GM19438 (cell line): ENCODE measurements around the gene GIMAP2.

ENCODE experiments used
- ATAC-seq: cut with Tn5 transposase; IDR thresholded peaks from one replicate; pipeline ENCODE4 v1.9.1; 2021; ENCODE audit warnings: low read depth; ENCODE audit not compliant: unreplicated experiment

GIMAP2 gene

GRCh38 chr7:150731916-150732315 is 46.4 kb downstream of the GIMAP2 start:
- no peak for ATAC-seq

DNA sequence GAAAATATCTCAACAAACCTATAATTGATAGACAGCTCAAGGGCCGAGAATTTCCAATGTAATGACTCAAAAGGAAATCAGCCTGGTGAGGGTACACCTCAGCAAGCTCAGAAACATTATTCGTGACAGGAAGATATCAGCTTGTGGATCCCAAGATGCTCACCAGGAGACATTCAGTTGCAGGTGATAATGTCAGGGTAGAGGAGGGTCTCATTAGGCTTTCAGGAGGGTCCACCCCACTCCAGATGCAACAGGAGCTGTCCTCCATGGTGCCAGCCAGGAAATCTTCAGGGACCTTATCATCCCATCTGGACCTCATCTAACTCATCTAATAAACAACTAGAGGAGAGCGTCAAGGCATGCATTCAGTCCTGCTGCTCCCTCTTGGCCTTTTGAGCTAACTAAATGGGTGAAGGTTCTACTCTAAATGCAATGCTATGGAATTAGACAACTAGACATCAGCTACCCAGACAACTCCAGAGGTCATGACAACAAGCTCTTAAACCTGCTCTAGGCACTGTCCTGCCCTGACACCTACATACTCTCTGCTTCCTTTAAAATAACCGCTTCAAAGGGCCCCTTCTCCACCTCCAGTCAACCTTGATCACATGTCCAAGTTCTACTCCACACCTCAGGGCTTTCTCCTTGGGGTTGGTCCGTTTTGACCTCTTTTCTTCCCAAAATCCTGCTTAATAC is 47.4 kb downstream of the GIMAP2 start:
- no peak for ATAC-seq

DNA sequence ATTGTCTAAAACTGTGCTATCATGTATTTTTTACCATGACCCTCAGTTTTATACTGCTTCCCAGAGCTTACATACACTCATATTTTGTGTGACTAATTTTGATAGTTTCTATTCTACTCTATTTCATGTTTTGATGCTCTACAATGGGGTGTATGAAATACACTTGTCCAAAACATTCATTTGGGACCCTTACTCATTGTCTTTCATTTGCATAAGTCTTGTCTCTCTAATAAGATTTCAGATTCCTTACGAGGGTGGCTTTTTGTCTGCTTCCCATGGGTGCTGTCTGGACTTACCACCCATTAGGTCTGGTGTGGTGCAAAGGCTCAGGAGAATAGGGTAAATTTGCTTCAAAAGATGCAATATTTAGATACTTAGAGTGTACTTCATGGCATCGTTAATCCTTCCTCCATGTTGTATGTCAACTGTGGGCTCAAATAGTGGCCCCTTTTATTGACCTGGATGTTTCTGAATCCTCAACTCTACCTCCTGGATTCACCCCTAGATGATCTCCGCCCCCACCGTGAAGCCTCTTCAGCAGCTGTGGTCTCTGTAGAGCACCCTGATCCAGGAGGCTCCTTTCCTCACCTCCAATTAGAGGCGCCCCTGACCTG is 48.1 kb downstream of the GIMAP2 start:
- no peak for ATAC-seq

- ATAC-seq, result no peak
Observed at GRCh38 chr7:150734254-150734653, 48.7 kb downstream of the GIMAP2 start.

GRCh38 chr7:150735596-150736358 is 50.3 kb downstream of the GIMAP2 start:
- no peak for ATAC-seq

DNA sequence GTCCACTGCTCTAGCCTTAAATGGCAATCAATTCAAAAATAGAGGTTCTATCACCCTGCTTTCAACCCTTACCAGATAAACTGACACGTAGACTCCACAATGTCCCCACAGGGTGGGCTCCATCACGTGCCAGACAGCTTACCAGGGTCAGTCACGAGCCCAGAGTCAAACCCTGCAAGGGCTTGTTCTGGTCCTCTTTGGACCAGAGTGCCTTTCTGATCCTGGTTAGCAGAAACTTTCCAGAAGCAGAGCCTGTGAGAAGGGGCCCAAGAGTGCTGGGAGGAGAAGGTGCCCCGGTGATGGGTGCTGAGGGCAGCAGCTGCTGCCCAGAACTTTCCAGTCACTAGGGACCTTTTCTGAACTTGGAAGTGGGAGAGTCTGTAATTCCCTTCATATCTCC is 51.4 kb downstream of the GIMAP2 start:
- ATAC-seq, result no peak

DNA sequence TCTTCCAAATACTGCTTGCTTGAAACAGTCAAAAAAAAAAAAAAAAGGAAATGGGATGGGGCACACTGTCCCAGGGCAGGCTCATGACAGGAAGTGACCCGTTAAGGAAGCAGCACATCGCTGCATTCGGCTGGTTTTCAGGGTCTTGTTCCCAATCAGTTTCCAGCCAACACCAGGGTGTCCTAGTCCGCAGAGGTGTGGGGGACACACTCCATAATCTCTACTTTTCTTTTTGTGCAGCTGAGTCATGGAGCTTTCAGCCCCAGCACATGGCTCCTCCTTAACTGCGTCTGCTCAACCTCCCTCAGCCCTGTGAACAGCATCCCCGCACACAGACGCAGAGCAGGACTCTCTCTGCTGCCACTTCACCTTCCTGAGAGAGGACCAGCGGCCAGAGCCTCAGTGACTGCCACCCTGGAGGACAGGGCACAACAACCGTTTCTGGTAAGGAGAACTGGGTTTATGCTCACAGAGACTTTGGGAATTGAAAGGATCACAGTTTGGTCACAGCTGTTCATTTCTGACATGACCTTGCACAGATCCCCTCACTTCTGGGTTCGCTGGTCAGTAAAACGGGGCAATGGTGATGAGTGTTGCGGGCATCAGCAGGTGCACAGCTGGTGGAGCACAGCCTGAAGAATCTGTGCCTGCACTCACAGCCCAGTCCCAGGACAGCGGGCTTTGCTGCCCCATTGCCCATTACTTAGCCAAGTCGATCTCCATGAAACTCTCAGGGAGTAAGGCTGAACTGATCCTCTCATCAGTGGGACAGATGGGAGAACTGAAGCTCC is 52.0 kb downstream of the GIMAP2 start, which contains the start of gene GIMAP5:
Gene GIMAP5, plus strand, starts transcription at position 154 of the 791 bp plus-strand sequence. CDS start 3,467 bp downstream, outside the sequence.
- ATAC-seq, result peak; percentile 72

GRCh38 chr7:150738092-150738491 is 52.6 kb downstream of the GIMAP2 start:
- no peak for ATAC-seq

GRCh38 chr7:150738591-150739001 is 53.1 kb downstream of the GIMAP2 start:
- ATAC-seq, result no peak

GRCh38 chr7:150739033-150739432 is 53.5 kb downstream of the GIMAP2 start:
- no peak for ATAC-seq

GRCh38 chr7:150740053-150740452 is 54.5 kb downstream of the GIMAP2 start:
- no peak for ATAC-seq

- no peak for ATAC-seq
Observed at GRCh38 chr7:150742286-150742968, 56.9 kb downstream of the GIMAP2 start.
